Endothelial cell of umbilical vein (primary cell): ENCODE results near the gene OAS2. TPM values are rescaled to one million over a fixed set of nuclear protein-coding genes. Genes with fewer than 3 reads are reported as not detected.

Source experiments
- BruUV-seq: library from RNA; stranded (reverse); fragments of 400-500 nt; replicated peaks from 2 replicates; lab custom pipeline; 2021; lab: Mats Ljungman, UMichigan
- CTCF ChIA-PET: fragments of 300-600, 350-600 bp; sonication (Branson Sonifier 250); formaldehyde crosslinking; loops from one replicate; lab custom pipeline; 2021; ENCODE audit warnings: antibody characterized with exemption, inconsistent platforms; lab: Charles Lee
- POLR2A ChIA-PET: fragments of 300-600, 350-600 bp; sonication (Branson Sonifier 250); formaldehyde crosslinking; loops from one replicate; lab custom pipeline; 2021; ENCODE audit warnings: antibody characterized with exemption, inconsistent platforms; lab: Charles Lee
- DNase-seq: peaks from one replicate; pipeline ENCODE4 v3.0.0-alpha.2; 2011; ENCODE audit warnings: low read depth, low spot score
- FAIRE-seq: peaks from 2 replicates; lab custom pipeline; 2011; peaks lifted over from hg19 to GRCh38; lab: Jason Lieb, UNC
- H2AFZ ChIP-seq: 2 replicates; pipeline ENCODE4 v1.6.0; 2012; ENCODE audit warnings: low read depth, low read length, control low read depth, inconsistent platforms
- H3K27ac ChIP-seq: 2 replicates; pipeline ENCODE4 v1.5.1; 2011; ENCODE audit warnings: low read depth, mild to moderate bottlenecking, control low read depth, low read length, moderate library complexity; ENCODE audit not compliant: insufficient read depth
- H3K27me3 ChIP-seq, 2 experiments: 2 replicates each; pipeline versions ENCODE4 v1.6.0 to v1.6.1; 2011; ENCODE audit warnings: low read length in 2 of 2, mixed read lengths in 1 of 2; ENCODE audit not compliant: control insufficient read depth in 2 of 2, insufficient read depth in 2 of 2
- H3K36me3 ChIP-seq, 2 experiments: 2 replicates in 1 of 2; 3 replicates in 1 of 2; pipeline ENCODE4 v1.5.1; 2011; ENCODE audit warnings: low read length in 2 of 2, mild to moderate bottlenecking in 1 of 2, moderate library complexity in 1 of 2; ENCODE audit not compliant: control insufficient read depth in 2 of 2, insufficient read depth in 2 of 2; ENCODE audit errors: extremely low read depth in 1 of 2
- H3K4me1 ChIP-seq: 3 replicates; pipeline ENCODE4 v1.5.1; 2011; ENCODE audit warnings: mild to moderate bottlenecking, low read length; ENCODE audit not compliant: control insufficient read depth, insufficient read depth; ENCODE audit errors: extremely low read depth
- H3K4me2 ChIP-seq: 2 replicates; pipeline ENCODE4 v1.6.1; 2011; ENCODE audit warnings: low read length, control low read depth, mixed read lengths; ENCODE audit not compliant: insufficient read depth
- H3K4me3 ChIP-seq, 3 experiments: fragments of 200-600 bp in 1 of 3; sonication (generic), shearing (Covaris generic) in 1 of 3; replicated peaks in 1 of 3; 2 replicates each; pipeline ENCODE4 v1.5.1; 2011 to 2016; ENCODE audit warnings: control low read depth in 3 of 3, low read length in 3 of 3, mild to moderate bottlenecking in 2 of 3, inconsistent platforms in 1 of 3, low read depth in 1 of 3, moderate library complexity in 1 of 3; ENCODE audit not compliant: insufficient read depth in 1 of 3
- H3K79me2 ChIP-seq: 2 replicates; pipeline ENCODE4 v1.6.0; 2012; ENCODE audit warnings: low read length, inconsistent platforms; ENCODE audit not compliant: control insufficient read depth, insufficient read depth
- H3K9ac ChIP-seq: replicated peaks from 2 replicates; pipeline ENCODE3; 2011; ENCODE audit warnings: low read length, control low read depth; ENCODE audit not compliant: insufficient read depth; ENCODE audit errors: extremely low read depth
- H3K9me1 ChIP-seq: replicated peaks from 3 replicates; pipeline ENCODE4 v1.6.0; 2011; ENCODE audit warnings: mild to moderate bottlenecking, low read length; ENCODE audit not compliant: control insufficient read depth, insufficient read depth; ENCODE audit errors: extremely low read depth
- H3K9me3 ChIP-seq: replicated peaks from 2 replicates; pipeline ENCODE4 v1.5.1; 2012; ENCODE audit warnings: low read length, inconsistent platforms; ENCODE audit not compliant: control insufficient read depth, insufficient read depth
- H4K20me1 ChIP-seq: replicated peaks from 2 replicates; pipeline ENCODE3; 2011; ENCODE audit warnings: mild to moderate bottlenecking, low read length; ENCODE audit not compliant: control insufficient read depth, insufficient read depth; ENCODE audit errors: extremely low read depth
- EZH2 ChIP-seq: IDR thresholded peaks from 2 replicates; pipeline ENCODE4 v1.6.1; 2012; ENCODE audit warnings: borderline replicate concordance, low read depth, mild to moderate bottlenecking, moderate library complexity, low read length, inconsistent platforms; ENCODE audit not compliant: severe bottlenecking
- FOS ChIP-seq: IDR thresholded peaks from 2 replicates; pipeline ENCODE4 v1.6.1; 2011; ENCODE audit warnings: mild to moderate bottlenecking, low read length, moderate library complexity, borderline replicate concordance; ENCODE audit not compliant: insufficient read depth
- GATA2 ChIP-seq: IDR thresholded peaks from 2 replicates; pipeline ENCODE4 v1.7.0; 2011; ENCODE audit warnings: low read depth, mild to moderate bottlenecking, moderate library complexity, mixed read lengths, low read length; ENCODE audit not compliant: insufficient read length, insufficient read depth
- JUN ChIP-seq: IDR thresholded peaks from 2 replicates; pipeline ENCODE4 v1.6.1; 2011; ENCODE audit warnings: borderline replicate concordance, low read depth; ENCODE audit not compliant: insufficient read length, insufficient read depth
- MYC ChIP-seq: IDR thresholded peaks from one replicate; pipeline ENCODE4 v1.6.1; 2011; ENCODE audit warnings: mild to moderate bottlenecking, low read depth, low read length
- POLR2A ChIP-seq: IDR thresholded peaks from 2 replicates; pipeline ENCODE4 v1.6.1; 2012; ENCODE audit warnings: low read depth, mild to moderate bottlenecking, control low read depth, low read length
- POLR2AphosphoS5 ChIP-seq: IDR thresholded peaks from 2 replicates; pipeline ENCODE4 v1.6.1; 2012; ENCODE audit warnings: low read depth, mild to moderate bottlenecking, control low read depth, low read length, moderate library complexity; ENCODE audit not compliant: insufficient read depth
- dilution Hi-C: fragments of 300-500 bp; cut with MboI; formaldehyde crosslinking; loops from one replicate; pipeline ENCODE4 v1.15.0; 2019; ENCODE audit warnings: low sequenced_read_pairs; ENCODE audit not compliant: extremely low pct_ligation_motif_present
- intact Hi-C: fragments of 100-400 bp; cut with micrococcal nuclease; formaldehyde crosslinking; loops from one replicate; pipeline ENCODE4 v1.10.0; 2022
- polyA plus RNA-seq, 4 experiments: library from polyadenylated mRNA; depleted of rRNA in 3 of 4; stranded (reverse) in 3 of 4; unstranded in 1 of 4; fragments of >200 nt; gene quantifications; 2 replicates each; pipeline versions ENCODE4 v1.2.1 to v1.2.3, GENCODE V29; 2011 to 2012; ENCODE audit warnings: missing spikeins in 1 of 4
- total RNA-seq: library from RNA; stranded (reverse); gene quantifications from 2 replicates; pipeline ENCODE4 v1.2.3, GENCODE V29; 2021
- TF ChIP-seq, protein P1 (sequence below): IDR thresholded peaks from 2 replicates; pipeline ENCODE4 v1.6.1; 2011; ENCODE audit not compliant: insufficient read depth, insufficient read length
- TF ChIP-seq, protein P2 (sequence below), 2 donors: IDR thresholded peaks; 1 replicate in 1 of 2; 2 replicates in 1 of 2; pipeline ENCODE4 v1.5.1; 2011; ENCODE audit warnings: low read length in 2 of 2, mild to moderate bottlenecking in 2 of 2, moderate library complexity in 2 of 2, control low read depth in 1 of 2, inconsistent platforms in 1 of 2, low read depth in 1 of 2; ENCODE audit not compliant: insufficient read depth in 1 of 2; ENCODE audit errors: extremely low read depth in 1 of 2

Gene OAS2
- total and polyA plus RNA-seq, 2 donors (not counting 3 experiments of a cell fraction or from before 2014, with no cell fraction given), result 1.3 to 3.1 TPM

GRCh38 chr12:113006641-113007040 is 28.3 kb downstream of the OAS2 start:
- intact Hi-C loops, result loop anchor here (1.0 to 2.0 kb wide), 3 partner anchors 13 to 34 kb away; no protein-coding TSS in a partner anchor
- Histone ChIP-seq H2AFZ (no peak overlapping the region), H3K4me2 (no peak overlapping the region), H3K9me3 (no peaks in the 10 kb centered on the region), H3K27ac (no peak overlapping the region), H3K36me3 (no peaks in the 10 kb centered on the region), H3K9ac (no peak overlapping the region), H3K9me1 (no peaks in the 10 kb centered on the region), H3K27me3 (no peaks in the 10 kb centered on the region), H3K4me1 (peaks cover 22% of the 10 kb centered on the region), H3K79me2 (no peaks in the 10 kb centered on the region), H4K20me1 (no peaks in the 10 kb centered on the region), H3K4me3 (no peak overlapping the region)
- ChIA-PET CTCF (interaction anchor here (0.7 to 9.0 kb wide), 15 partner anchors 10 to 168 kb away, joined by 3 to 177 read pairs (median 6); partner anchors contain the start of gene OAS1), POLR2A (interaction anchor here (1.4 kb wide), 1 partner anchor 14 kb away, joined by 4 read pairs; no protein-coding TSS in a partner anchor)
- dilution Hi-C loops, result no loop called here
- DNase-seq (no peak), FAIRE-seq (peak; percentile 28)
- TF ChIP-seq POLR2AphosphoS5 (no peak), EZH2 (no peak), GATA2 (no peak), MYC (no peak), JUN (no peak), FOS (no peak), POLR2A (no peak)
- TF ChIP-seq, protein P1, sequence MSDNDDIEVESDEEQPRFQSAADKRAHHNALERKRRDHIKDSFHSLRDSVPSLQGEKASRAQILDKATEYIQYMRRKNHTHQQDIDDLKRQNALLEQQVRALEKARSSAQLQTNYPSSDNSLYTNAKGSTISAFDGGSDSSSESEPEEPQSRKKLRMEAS, result no peak
- TF ChIP-seq, protein P2, sequence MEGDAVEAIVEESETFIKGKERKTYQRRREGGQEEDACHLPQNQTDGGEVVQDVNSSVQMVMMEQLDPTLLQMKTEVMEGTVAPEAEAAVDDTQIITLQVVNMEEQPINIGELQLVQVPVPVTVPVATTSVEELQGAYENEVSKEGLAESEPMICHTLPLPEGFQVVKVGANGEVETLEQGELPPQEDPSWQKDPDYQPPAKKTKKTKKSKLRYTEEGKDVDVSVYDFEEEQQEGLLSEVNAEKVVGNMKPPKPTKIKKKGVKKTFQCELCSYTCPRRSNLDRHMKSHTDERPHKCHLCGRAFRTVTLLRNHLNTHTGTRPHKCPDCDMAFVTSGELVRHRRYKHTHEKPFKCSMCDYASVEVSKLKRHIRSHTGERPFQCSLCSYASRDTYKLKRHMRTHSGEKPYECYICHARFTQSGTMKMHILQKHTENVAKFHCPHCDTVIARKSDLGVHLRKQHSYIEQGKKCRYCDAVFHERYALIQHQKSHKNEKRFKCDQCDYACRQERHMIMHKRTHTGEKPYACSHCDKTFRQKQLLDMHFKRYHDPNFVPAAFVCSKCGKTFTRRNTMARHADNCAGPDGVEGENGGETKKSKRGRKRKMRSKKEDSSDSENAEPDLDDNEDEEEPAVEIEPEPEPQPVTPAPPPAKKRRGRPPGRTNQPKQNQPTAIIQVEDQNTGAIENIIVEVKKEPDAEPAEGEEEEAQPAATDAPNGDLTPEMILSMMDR (IDR thresholded peaks at IDR 0.05; ENCODE audit: extremely low read depth in 1 of 2, insufficient read depth in 1 of 2, low read depth in 1 of 2, low read length in 2 of 2), result no peak
- BruUV-seq, result no TSS peak
